ENCODE data around the gene RAB40B.

DNA sequence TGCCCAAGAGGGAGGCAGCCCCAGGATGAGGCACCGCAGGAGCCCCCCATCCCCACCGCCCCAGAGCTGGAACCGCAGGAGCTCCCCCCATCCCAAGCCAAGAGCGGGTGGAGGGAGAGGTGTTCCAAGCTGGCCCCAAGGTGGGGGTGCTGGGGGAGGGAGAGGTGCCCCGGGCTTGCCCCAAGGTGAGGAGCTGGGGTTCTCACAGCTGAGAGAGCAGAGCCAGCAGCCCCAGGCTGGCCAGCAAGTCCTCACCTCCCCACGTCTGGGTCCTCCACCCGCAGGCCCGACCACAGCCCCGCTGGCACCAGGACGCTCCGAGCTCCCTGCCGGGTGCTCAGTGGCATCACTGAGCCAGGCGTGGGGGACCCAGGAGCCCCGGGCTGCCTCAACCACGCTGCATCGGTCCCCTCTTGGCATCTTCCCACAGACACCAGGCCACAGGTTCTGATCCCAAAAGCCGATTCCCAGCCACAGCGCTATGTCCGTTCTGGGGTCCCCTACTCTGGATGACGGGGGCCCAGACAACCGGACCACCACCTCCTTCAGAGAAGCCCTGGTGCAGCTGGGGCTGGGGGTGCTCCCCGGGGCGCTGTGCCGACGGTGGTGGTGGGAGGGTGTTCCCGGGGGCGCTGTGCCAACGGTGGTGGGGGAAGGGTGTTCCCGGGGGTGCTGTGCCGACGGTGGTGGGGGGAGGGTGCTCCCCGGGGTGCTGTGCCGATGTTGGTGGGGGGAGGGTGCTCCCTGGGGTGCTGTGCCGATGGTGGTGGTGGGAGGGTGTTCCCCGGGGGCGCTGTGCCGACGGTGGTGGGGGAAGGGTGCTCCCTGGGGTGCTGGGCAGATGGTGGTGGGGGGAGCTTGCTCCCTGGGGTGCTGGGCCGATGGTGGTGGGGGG is 34.9 kb downstream of the RAB40B start:
- TF ChIP-seq POLR2A (IDR thresholded peaks at IDR 0.05; ENCODE audit: low read depth, low read length) (no peak), POLR2AphosphoS5 (IDR thresholded peaks at IDR 0.05; ENCODE audit: low read depth, low read length) (no peak)

Data from GM12891 (cell line).